KMS-11 (cell line): Measurements from ENCODE around the gene MCC.

Source experiments
- H2AFZ ChIP-seq: fragments of 200-600 bp; sonication (generic); 2 replicates; pipeline ENCODE4 v1.6.1; 2016; ENCODE audit warnings: antibody characterized with exemption, mixed run types, low read depth
- H3K27ac ChIP-seq: fragments of 200-600 bp; sonication (generic); 2 replicates; pipeline ENCODE4 v1.6.1; 2016; ENCODE audit warnings: mild to moderate bottlenecking, mixed run types
- H3K27me3 ChIP-seq: fragments of 200-600 bp; sonication (generic); 2 replicates; pipeline ENCODE4 v1.6.1; 2017; ENCODE audit warnings: mild to moderate bottlenecking, low read depth, mixed run types, moderate library complexity; ENCODE audit not compliant: insufficient read depth
- H3K36me3 ChIP-seq: fragments of 200-600 bp; sonication (generic); 2 replicates; pipeline ENCODE4 v1.6.1; 2017; ENCODE audit warnings: mild to moderate bottlenecking, mixed run types; ENCODE audit not compliant: insufficient read depth
- H3K4me1 ChIP-seq: fragments of 200-600 bp; sonication (generic); 2 replicates; pipeline ENCODE4 v1.6.1; 2016; ENCODE audit warnings: mild to moderate bottlenecking, low read depth, mixed run types; ENCODE audit not compliant: poor library complexity, severe bottlenecking
- H3K4me2 ChIP-seq: fragments of 200-600 bp; sonication (generic); 2 replicates; pipeline ENCODE4 v1.7.0; 2016; ENCODE audit warnings: mild to moderate bottlenecking, mixed run types
- H3K4me3 ChIP-seq: fragments of 200-600 bp; sonication (generic); IDR thresholded peaks from 2 replicates; pipeline ENCODE4 v1.6.1; 2017; ENCODE audit warnings: low read depth, low read length, mixed read lengths; ENCODE audit not compliant: insufficient read depth
- H3K79me2 ChIP-seq: fragments of 200-600 bp; sonication (generic); 2 replicates; pipeline ENCODE4 v1.6.1; 2016; ENCODE audit warnings: low read depth, mixed run types; ENCODE audit not compliant: insufficient read depth
- H3K9ac ChIP-seq: fragments of 200-600 bp; sonication (generic); 2 replicates; pipeline ENCODE4 v1.6.1; 2016; ENCODE audit warnings: mild to moderate bottlenecking, mixed run types
- H4K20me1 ChIP-seq: fragments of 200-600 bp; sonication (generic); 2 replicates; pipeline ENCODE4 v1.6.1; 2016; ENCODE audit warnings: mild to moderate bottlenecking, mixed run types; ENCODE audit not compliant: insufficient read depth
- CTCF ChIP-seq: fragments of 200-600 bp; sonication (generic); conservative IDR thresholded peaks from 2 replicates; pipeline ENCODE4 v1.6.1; 2017; ENCODE audit warnings: low read depth, mild to moderate bottlenecking, antibody characterized with exemption, low read length, moderate library complexity, mixed read lengths

Gene MCC

GRCh38 chr5:113187906-113188305 is 300.3 kb downstream of the MCC start:
- Histone ChIP-seq H3K9ac (no peak overlapping the region), H3K27ac (no peak overlapping the region), H3K4me2 (no peak overlapping the region), H3K79me2 (no peaks in the 10 kb centered on the region), H3K36me3 (no peaks in the 10 kb centered on the region), H3K4me1 (no peaks in the 10 kb centered on the region), H4K20me1 (no peaks in the 10 kb centered on the region), H3K4me3 (no peak overlapping the region), H3K27me3 (no peaks in the 10 kb centered on the region), H2AFZ (no peak overlapping the region)
- no peak for TF ChIP-seq CTCF

- no peak overlapping the region for H3K4me2 ChIP-seq
- no peak overlapping the region for H3K9ac ChIP-seq
- no peaks in the 10 kb centered on the region for H3K27me3 ChIP-seq
- H3K4me3 ChIP-seq, result no peak overlapping the region
- H3K79me2 ChIP-seq, result no peaks in the 10 kb centered on the region
- H3K36me3 ChIP-seq, result no peaks in the 10 kb centered on the region
- H3K4me1 ChIP-seq, result no peaks in the 10 kb centered on the region
- no peak overlapping the region for H3K27ac ChIP-seq
- H2AFZ ChIP-seq, result no peak overlapping the region
- no peak for TF ChIP-seq CTCF
- H4K20me1 ChIP-seq, result no peaks in the 10 kb centered on the region
Observed at GRCh38 chr5:113186061-113186460, 302.2 kb downstream of the MCC start.

- H3K79me2 ChIP-seq, result no peaks in the 10 kb centered on the region
- no peaks in the 10 kb centered on the region for H3K27me3 ChIP-seq
- H3K4me3 ChIP-seq, result no peak overlapping the region
- no peak overlapping the region for H2AFZ ChIP-seq
- H3K4me2 ChIP-seq, result no peak overlapping the region
- no peak overlapping the region for H3K27ac ChIP-seq
- no peak for TF ChIP-seq CTCF
- H4K20me1 ChIP-seq, result no peaks in the 10 kb centered on the region
- H3K4me1 ChIP-seq, result no peaks in the 10 kb centered on the region
- no peaks in the 10 kb centered on the region for H3K36me3 ChIP-seq
- H3K9ac ChIP-seq, result no peak overlapping the region
Observed at GRCh38 chr5:113183694-113184093, 304.6 kb downstream of the MCC start.

GRCh38 chr5:113182658-113183344 is 305.5 kb downstream of the MCC start:
- no peak overlapping the region for H3K4me2 ChIP-seq
- H3K27ac ChIP-seq, result no peak overlapping the region
- no peaks in the 10 kb centered on the region for H3K36me3 ChIP-seq
- H2AFZ ChIP-seq, result no peak overlapping the region
- H3K27me3 ChIP-seq, result no peaks in the 10 kb centered on the region
- no peak overlapping the region for H3K9ac ChIP-seq
- no peaks in the 10 kb centered on the region for H3K79me2 ChIP-seq
- H3K4me1 ChIP-seq, result no peaks in the 10 kb centered on the region
- TF ChIP-seq CTCF, result no peak
- H3K4me3 ChIP-seq, result no peak overlapping the region
- no peaks in the 10 kb centered on the region for H4K20me1 ChIP-seq
